Measurements from ENCODE around the gene FOXP1. TPM values are rescaled to one million over a fixed set of nuclear protein-coding genes. Genes with fewer than 3 reads are reported as not detected.

FOXP1 gene
- total and polyA plus RNA-seq, 9 of the 15 experiments (the other 6 are each of a cell fraction or from before 2014, with no cell fraction given), result 7.7 to 34.5 (median 13.7) TPM

DNA sequence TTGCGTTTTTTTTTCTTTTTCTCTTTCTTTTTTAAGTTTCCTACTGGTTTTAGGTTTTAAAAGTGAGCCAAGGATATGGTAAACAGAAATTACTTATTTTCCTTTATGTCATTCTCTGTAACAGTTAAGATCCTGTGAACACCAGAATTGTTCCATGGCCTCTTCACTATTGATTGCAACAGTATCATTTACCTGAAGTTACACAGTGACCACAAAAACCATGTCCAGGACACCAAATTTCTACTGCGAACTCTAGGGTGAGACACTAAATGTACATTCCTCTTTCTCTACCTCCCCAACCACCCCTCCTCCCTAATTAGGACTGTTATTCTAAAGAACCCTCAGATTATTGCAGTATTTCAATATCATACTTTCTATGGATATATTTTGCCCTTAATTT is 280.9 kb downstream of the FOXP1 start (continued):
- TF ChIP-seq SNRNP70 (optimal IDR thresholded peaks at IDR 0.05; ENCODE audit: low read depth, low read length), result no peak
- no peak for TF ChIP-seq CCNT2 (IDR thresholded peaks at IDR 0.05; ENCODE audit: borderline replicate concordance, extremely low read depth, insufficient read length, low read depth, low read length)
- TF ChIP-seq ZNF263 (CRISPR knock-in tag; IDR thresholded peaks at IDR 0.05; ENCODE audit: borderline replicate concordance), result no peak
- TF ChIP-seq POLR3G (IDR thresholded peaks at IDR 0.05; ENCODE audit: extremely low read depth, insufficient read length, insufficient replicate concordance), result no peak
- no peak for TF ChIP-seq ILF3 (IDR thresholded peaks at IDR 0.05; ENCODE audit: borderline replicate concordance)
- TF ChIP-seq MYC (IDR thresholded peaks at IDR 0.05; ENCODE audit: low read depth, low read length), result no peak
- no peak for TF ChIP-seq MYC (CRISPR knock-in tag; IDR thresholded peaks at IDR 0.05; ENCODE audit: borderline replicate concordance, low read depth)
- no peak for TF ChIP-seq BHLHE40 (IDR thresholded peaks at IDR 0.05; ENCODE audit: low read length)
- TF ChIP-seq ZNF146 (CRISPR knock-in tag; IDR thresholded peaks at IDR 0.05; ENCODE audit: unreplicated experiment), result no peak
- TF ChIP-seq ZNF717 (CRISPR knock-in tag; IDR thresholded peaks at IDR 0.05), result no peak
- no peak for TF ChIP-seq TRIM28 (IDR thresholded peaks at IDR 0.05)
- no peak for TF ChIP-seq EGR1 (conservative IDR thresholded peaks at IDR 0.05)
- TF ChIP-seq E2F3 (CRISPR knock-in tag; IDR thresholded peaks at IDR 0.05), result no peak

DNA sequence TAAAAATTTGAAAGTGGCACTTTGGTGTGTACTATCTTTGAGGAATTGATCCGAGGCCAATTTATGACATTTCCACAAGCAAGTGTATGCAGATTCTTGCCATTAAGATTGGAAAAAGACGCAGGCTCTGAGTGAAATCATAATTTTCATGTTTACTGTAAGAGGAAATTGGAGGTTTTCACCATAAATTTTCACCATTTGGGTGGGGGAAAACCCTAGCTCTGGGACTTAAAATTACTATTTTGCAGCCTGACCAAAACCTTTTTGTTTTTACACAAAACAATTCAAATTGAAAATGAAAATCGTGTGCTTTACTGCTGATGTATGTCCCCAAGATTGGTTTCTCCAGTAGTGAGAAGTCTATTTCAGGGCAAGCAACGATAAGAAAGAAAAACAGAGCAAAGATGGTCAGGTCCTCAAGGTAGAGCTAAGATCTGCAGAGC is 282.6 kb downstream of the FOXP1 start:
- Histone ChIP-seq H3K27ac (ENCODE audit: extremely low read depth, low read depth, low read length) (no peak overlapping the region), H3K9me1 (ENCODE audit: control insufficient read depth, insufficient read depth, low read length) (no peaks in the 10 kb centered on the region), H3K9me3 (replicated peaks; ENCODE audit: control insufficient read depth, insufficient read depth, low read depth, low read length) (no peaks in the 10 kb centered on the region), H3K4me3 (no peak overlapping the region), H2AFZ (ENCODE audit: low read depth, low read length) (no peak overlapping the region), H3K9ac (ENCODE audit: insufficient read depth in 1 of 2, low read depth in 2 of 2, low read length in 2 of 2) (no peak overlapping the region), H4K20me1 (replicated peaks; ENCODE audit: control insufficient read depth, insufficient read depth, low read length) (no peaks in the 10 kb centered on the region), H3K27me3 (ENCODE audit: control insufficient read depth in 2 of 2, insufficient read depth in 2 of 2, low read length in 2 of 2) (no peaks in the 10 kb centered on the region), H3K4me1 (replicated peaks in 1 of 2; ENCODE audit: control insufficient read depth in 2 of 2, insufficient read depth in 2 of 2, low read length in 2 of 2) (no peaks in the 10 kb centered on the region), H3K79me2 (ENCODE audit: control insufficient read depth, insufficient read depth, low read length) (no peaks in the 10 kb centered on the region), H3K36me3 (ENCODE audit: control insufficient read depth, insufficient read depth, low read length) (no peaks in the 10 kb centered on the region), H3K4me2 (ENCODE audit: insufficient read depth, low read length) (no peak overlapping the region)
- DNase-seq (ENCODE audit: extremely low read depth in 1 of 4, low spot score in 3 of 4), result no peak
- FAIRE-seq, result no peak
- CTCF ChIA-PET (ENCODE audit: low intra/inter-chr PET ratio), result no interaction called here
- 51% methylated on average over 4 of the region's 4 CpGs for WGBS (ENCODE audit: insufficient coverage, low coverage, missing lambda C conversion rate)
- ATAC-seq, result no peak
- in situ Hi-C loops (cut with MboI) (no loop called here), intact Hi-C loops (cut with micrococcal nuclease) (no loop called here)
- BruUV-seq (replicated peaks), result no TSS peak
- POLR2A ChIA-PET, result interaction anchor here (0.7 kb wide), 1 partner anchor 13 kb away, joined by 3 read pairs; no protein-coding TSS in a partner anchor
- TF ChIP-seq, protein P1, sequence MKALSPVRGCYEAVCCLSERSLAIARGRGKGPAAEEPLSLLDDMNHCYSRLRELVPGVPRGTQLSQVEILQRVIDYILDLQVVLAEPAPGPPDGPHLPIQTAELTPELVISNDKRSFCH (CRISPR knock-in tag; IDR thresholded peaks at IDR 0.05), result no peak
- TF ChIP-seq, protein P1 (tag; IDR thresholded peaks at IDR 0.05), result no peak
- TF ChIP-seq EWSR1 (IDR thresholded peaks at IDR 0.05; ENCODE audit: borderline replicate concordance, low read depth, partially characterized antibody) (no peak), GABPB2 (CRISPR knock-in tag; conservative IDR thresholded peaks at IDR 0.05) (no peak), SIX5 (IDR thresholded peaks at IDR 0.05; ENCODE audit: borderline replicate concordance in 1 of 2, insufficient read depth in 1 of 2, low read depth in 1 of 2, low read length in 2 of 2) (no peak), BDP1 (IDR thresholded peaks at IDR 0.05; ENCODE audit: insufficient read depth, insufficient read length) (no peak)
- TF ChIP-seq, protein P2, sequence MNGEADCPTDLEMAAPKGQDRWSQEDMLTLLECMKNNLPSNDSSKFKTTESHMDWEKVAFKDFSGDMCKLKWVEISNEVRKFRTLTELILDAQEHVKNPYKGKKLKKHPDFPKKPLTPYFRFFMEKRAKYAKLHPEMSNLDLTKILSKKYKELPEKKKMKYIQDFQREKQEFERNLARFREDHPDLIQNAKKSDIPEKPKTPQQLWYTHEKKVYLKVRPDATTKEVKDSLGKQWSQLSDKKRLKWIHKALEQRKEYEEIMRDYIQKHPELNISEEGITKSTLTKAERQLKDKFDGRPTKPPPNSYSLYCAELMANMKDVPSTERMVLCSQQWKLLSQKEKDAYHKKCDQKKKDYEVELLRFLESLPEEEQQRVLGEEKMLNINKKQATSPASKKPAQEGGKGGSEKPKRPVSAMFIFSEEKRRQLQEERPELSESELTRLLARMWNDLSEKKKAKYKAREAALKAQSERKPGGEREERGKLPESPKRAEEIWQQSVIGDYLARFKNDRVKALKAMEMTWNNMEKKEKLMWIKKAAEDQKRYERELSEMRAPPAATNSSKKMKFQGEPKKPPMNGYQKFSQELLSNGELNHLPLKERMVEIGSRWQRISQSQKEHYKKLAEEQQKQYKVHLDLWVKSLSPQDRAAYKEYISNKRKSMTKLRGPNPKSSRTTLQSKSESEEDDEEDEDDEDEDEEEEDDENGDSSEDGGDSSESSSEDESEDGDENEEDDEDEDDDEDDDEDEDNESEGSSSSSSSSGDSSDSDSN (IDR thresholded peaks at IDR 0.05; ENCODE audit: borderline replicate concordance in 1 of 2, low read depth in 2 of 2, low read length in 2 of 2), result no peak
